Sigmoid colon (tissue), 7 donors: Measurements from ENCODE around the gene TOR1A. TPM values are rescaled to one million over a fixed set of nuclear protein-coding genes. Genes with fewer than 3 reads are reported as not detected.

Source experiments
- DNase-seq: peaks from one replicate; pipeline ENCODE4 v3.0.0-alpha.2; 2019
- H3K27ac ChIP-seq, 4 donors: fragments of 200-600 bp; sonication (generic); one replicate each; pipeline ENCODE4 v1.5.1; 2016 to 2019; ENCODE audit warnings: mild to moderate bottlenecking in 1 of 4
- H3K27me3 ChIP-seq, 3 donors: fragments of 200-600 bp; sonication (generic); one replicate each; pipeline ENCODE4 v1.5.1; 2019; ENCODE audit warnings: mild to moderate bottlenecking in 1 of 3
- H3K36me3 ChIP-seq, 4 donors: fragments of 200-600 bp; sonication (generic); one replicate each; pipeline ENCODE4 v1.5.1; 2016 to 2019
- H3K4me1 ChIP-seq, 4 donors: fragments of 200-600 bp; sonication (generic); one replicate each; pipeline ENCODE4 v1.5.1; 2017 to 2019
- H3K4me3 ChIP-seq, 4 donors: fragments of 200-600 bp; sonication (generic); one replicate each; pipeline ENCODE4 v1.5.1; 2017 to 2019; ENCODE audit warnings: mild to moderate bottlenecking in 2 of 4, moderate library complexity in 1 of 4
- H3K9me3 ChIP-seq, 4 donors: fragments of 200-600 bp in 3 of 4; sonication (generic) in 3 of 4; one replicate each; pipeline versions ENCODE4 v1.5.1 to v1.6.1; 2013 to 2019
- CTCF ChIP-seq, 4 experiments: fragments of 450-650 bp in 3 of 4; fragments of 200-600 bp in 1 of 4; IDR thresholded peaks; one replicate each; pipeline ENCODE4 v1.5.1; 2016 to 2019; ENCODE audit warnings: antibody characterized with exemption in 4 of 4, mild to moderate bottlenecking in 3 of 4, moderate library complexity in 2 of 4
- EP300 ChIP-seq, 4 donors: sonication (generic); formaldehyde crosslinking; IDR thresholded peaks; one replicate each; pipeline ENCODE4 v1.6.1; 2017; ENCODE audit warnings: antibody characterized with exemption in 4 of 4
- POLR2A ChIP-seq, 2 donors: fragments of 450-650 bp; IDR thresholded peaks; one replicate each; pipeline ENCODE4 v1.6.1; 2016; ENCODE audit warnings: antibody characterized with exemption in 2 of 2, mild to moderate bottlenecking in 2 of 2, moderate library complexity in 2 of 2
- POLR2AphosphoS5 ChIP-seq, 4 donors: sonication (generic); formaldehyde crosslinking; IDR thresholded peaks; one replicate each; pipeline ENCODE4 v1.6.1; 2017; ENCODE audit warnings: antibody characterized with exemption in 4 of 4
- WGBS, 2 donors: extraction: QIAGEN DNeasy Blood & Tissue Kit; methylation state at CpG; one replicate each; pipeline ENCODE4 v1.1.7; 2013; 5-methylcytosine and 5-hydroxymethylcytosine counted together
- intact Hi-C: fragments of 100-400 bp; cut with DNase I; formaldehyde crosslinking; loops from one replicate; pipeline ENCODE4 v1.15.1; 2023
- polyA plus RNA-seq, 3 donors: library from polyadenylated mRNA; stranded (reverse); fragments of 200-250 nt; gene quantifications; one replicate each; pipeline ENCODE4 v1.2.3, GENCODE V29; 2013
- total RNA-seq, 4 donors: library from RNA; depleted of rRNA; stranded (reverse); fragments of >200 nt; gene quantifications; one replicate each; pipeline ENCODE4 v1.1.0, GENCODE V29; 2016
- donor health status: healthy with polysubstance abuse.
- donor health status: Bipolar disorder and iron deficiency.
- donor health status: healthy.

The TOR1A gene
- total and polyA plus RNA-seq, 7 donors: 12.5 to 51.2 (median 31.6) TPM

- peak overlapping the region; percentile 92 to 98 (median 96) for H3K27ac ChIP-seq
- H3K4me3 ChIP-seq: peak overlapping the region; percentile 84 to 99 (median 95)
- no peak for DNase-seq
- intact Hi-C loops: no loop called here
- 33 to 47% methylated on average over 16 of the region's 16 CpGs for WGBS, 2 donors
- no peaks in the 10 kb centered on the region for H3K9me3 ChIP-seq
- no peaks in the 10 kb centered on the region for H3K27me3 ChIP-seq
- H3K4me1 ChIP-seq: peaks cover 0 to 46% (median 40%) of the 10 kb centered on the region in 4 donors
- no peak for TF ChIP-seq CTCF (IDR thresholded peaks at IDR 0.05)
- no peak for TF ChIP-seq POLR2AphosphoS5 (IDR thresholded peaks at IDR 0.05)
- TF ChIP-seq POLR2A (IDR thresholded peaks at IDR 0.05): no peak
- TF ChIP-seq EP300 (IDR thresholded peaks at IDR 0.05): no peak
- H3K36me3 ChIP-seq: peaks cover 0 to 20% (median 2%) of the 10 kb centered on the region in 4 donors
Observed at GRCh38 chr9:129836311-129837007, 12.5 kb upstream of the TOR1A start.

DNA sequence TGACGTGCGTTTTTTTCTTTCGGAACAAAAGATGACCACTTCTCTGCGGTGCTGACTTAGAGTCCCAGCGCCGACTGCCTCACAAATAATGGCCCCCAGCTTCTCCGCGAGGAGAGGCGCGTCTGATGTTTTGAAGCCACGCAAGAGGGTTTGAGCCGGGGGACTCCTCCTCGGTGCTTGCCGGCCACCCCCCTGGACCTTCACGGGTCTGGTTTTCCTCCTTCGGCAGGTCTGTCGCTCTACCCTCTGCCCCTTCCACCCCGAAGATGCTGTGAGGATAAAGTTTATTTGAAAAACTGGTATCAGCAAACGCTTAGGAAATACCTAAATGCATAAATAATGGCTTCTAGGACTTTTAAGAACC is 11.9 kb upstream of the TOR1A start:
- H3K9me3 ChIP-seq: no peaks in the 10 kb centered on the region
- peak overlapping the region; percentile 84 to 99 (median 95) for H3K4me3 ChIP-seq
- H3K27ac ChIP-seq: peak overlapping the region; percentile 92 to 98 (median 96)
- DNase-seq: no peak
- WGBS, 2 donors: 1% methylated on average over 19 of the region's 19 CpGs
- TF ChIP-seq EP300 (IDR thresholded peaks at IDR 0.05): no peak
- TF ChIP-seq POLR2A (IDR thresholded peaks at IDR 0.05): no peak
- no peak for TF ChIP-seq POLR2AphosphoS5 (IDR thresholded peaks at IDR 0.05)
- TF ChIP-seq CTCF (IDR thresholded peaks at IDR 0.05): no peak
- H3K36me3 ChIP-seq: peaks cover 0 to 26% (median 8%) of the 10 kb centered on the region in 4 donors
- intact Hi-C loops: no loop called here
- H3K4me1 ChIP-seq: peaks cover 0 to 46% (median 40%) of the 10 kb centered on the region in 4 donors
- no peaks in the 10 kb centered on the region for H3K27me3 ChIP-seq

GRCh38 chr9:129835128-129835859 is 11.4 kb upstream of the TOR1A start, which contains the start of the genes C9orf78 and USP20:
C9orf78 (minus strand) TSS chr9:129835275; CDS start chr9:129835221, 54 bp downstream.
USP20 (plus strand) TSS chr9:129835458; CDS start chr9:129852556, 17,098 bp downstream.
- Histone ChIP-seq H3K4me1 (peaks cover 0 to 46% (median 40%) of the 10 kb centered on the region in 4 donors), H3K9me3 (no peaks in the 10 kb centered on the region), H3K4me3 (peak within 1 kb of the TSS; percentile 84 to 99 (median 95)), H3K27me3 (no peaks in the 10 kb centered on the region), H3K36me3 (peaks cover 5 to 32% (median 12%) of the 10 kb centered on the region in 4 donors), H3K27ac (peak within 1 kb of the TSS; percentile 92 to 98 (median 96))
- DNase-seq: peak; percentile 98
- TF ChIP-seq EP300 (IDR thresholded peaks at IDR 0.05) (no peak), POLR2AphosphoS5 (IDR thresholded peaks at IDR 0.05) (peak; percentile 97 to 99 (median 98)), CTCF (IDR thresholded peaks at IDR 0.05) (no peak), POLR2A (IDR thresholded peaks at IDR 0.05) (peak; percentile 91 to 96)
- WGBS, 2 donors: 0 to 1% methylated on average over 81 of the region's 81 CpGs
- intact Hi-C loops: no loop called here

DNA sequence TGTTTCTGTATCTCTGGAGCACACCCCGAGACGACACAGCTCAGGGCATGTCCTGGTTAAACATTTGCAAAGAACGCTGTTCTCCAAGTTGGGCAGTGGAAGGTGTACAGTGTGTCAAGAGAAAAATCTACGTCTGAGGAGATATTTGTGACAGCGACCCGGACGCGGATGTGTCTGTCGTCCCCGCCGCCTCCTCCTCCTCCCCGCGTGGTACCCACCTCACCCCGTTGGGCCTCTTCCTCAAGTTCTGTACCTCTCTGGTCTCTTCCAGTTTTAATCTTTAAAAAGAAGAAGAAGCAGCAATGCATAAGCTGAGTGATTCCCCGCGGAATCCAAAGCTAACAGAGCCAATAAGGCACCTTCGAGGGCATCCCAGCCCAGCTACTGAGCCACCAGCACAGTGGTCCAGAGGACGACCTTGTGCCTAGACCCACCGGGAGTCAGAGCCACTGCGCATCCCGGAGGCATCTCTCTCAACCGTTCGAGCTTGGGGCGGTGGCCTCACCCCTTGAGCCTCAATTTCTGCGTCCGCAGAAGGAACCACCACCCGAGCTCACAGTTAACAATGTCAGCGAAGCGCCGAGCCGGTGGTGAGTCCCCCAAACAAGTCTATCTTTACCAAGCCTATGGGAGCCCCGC is 10.7 kb upstream of the TOR1A start:
- Histone ChIP-seq H3K36me3 (peaks cover 8 to 39% (median 13%) of the 10 kb centered on the region in 4 donors), H3K4me1 (peaks cover 0 to 41% (median 36%) of the 10 kb centered on the region in 4 donors), H3K4me3 (peak overlapping the region; percentile 84 to 99 (median 95)), H3K27me3 (no peaks in the 10 kb centered on the region), H3K27ac (peak overlapping the region; percentile 92 to 98 (median 96)), H3K9me3 (no peaks in the 10 kb centered on the region)
- intact Hi-C loops: no loop called here
- DNase-seq: no peak
- TF ChIP-seq CTCF (IDR thresholded peaks at IDR 0.05) (no peak), EP300 (IDR thresholded peaks at IDR 0.05) (no peak), POLR2AphosphoS5 (IDR thresholded peaks at IDR 0.05) (no peak), POLR2A (IDR thresholded peaks at IDR 0.05) (no peak)
- 1 to 2% methylated on average over 32 of the region's 32 CpGs for WGBS, 2 donors
